Measurements from ENCODE around the gene HEBP1.

DNA sequence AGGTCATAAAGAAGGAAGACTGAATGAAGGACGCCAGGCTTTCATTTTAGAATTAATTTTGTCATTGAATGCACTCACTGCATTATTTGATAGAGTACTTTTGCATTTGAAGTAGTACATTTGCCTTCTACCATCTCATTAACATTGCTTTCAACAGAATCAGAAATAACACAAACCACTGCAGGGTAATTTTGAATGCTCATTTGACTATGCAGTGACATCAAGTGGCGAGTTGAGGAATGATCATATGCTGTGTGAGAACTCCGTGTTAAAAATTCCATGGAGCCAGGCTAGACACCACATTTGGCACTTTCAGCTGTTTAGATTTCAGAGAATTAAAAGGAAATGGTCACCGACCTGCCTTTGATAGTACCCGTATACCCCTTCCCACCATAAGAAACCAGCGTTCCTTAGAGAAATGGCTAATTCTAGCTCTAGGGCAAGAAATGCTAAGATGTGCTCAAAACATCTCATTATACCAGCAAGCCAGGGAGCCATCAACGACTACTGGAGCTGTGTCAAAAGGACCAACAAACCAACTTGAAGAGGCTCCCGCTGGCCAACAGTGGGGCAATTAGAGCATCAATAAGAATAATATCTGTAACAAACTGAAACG is 16.5 kb downstream of the HEBP1 start:
- TF ChIP-seq POLR2A (IDR thresholded peaks at IDR 0.05; ENCODE audit: low read depth) (no peak), EP300 (IDR thresholded peaks at IDR 0.05) (no peak)
- TF ChIP-seq, protein P1, sequence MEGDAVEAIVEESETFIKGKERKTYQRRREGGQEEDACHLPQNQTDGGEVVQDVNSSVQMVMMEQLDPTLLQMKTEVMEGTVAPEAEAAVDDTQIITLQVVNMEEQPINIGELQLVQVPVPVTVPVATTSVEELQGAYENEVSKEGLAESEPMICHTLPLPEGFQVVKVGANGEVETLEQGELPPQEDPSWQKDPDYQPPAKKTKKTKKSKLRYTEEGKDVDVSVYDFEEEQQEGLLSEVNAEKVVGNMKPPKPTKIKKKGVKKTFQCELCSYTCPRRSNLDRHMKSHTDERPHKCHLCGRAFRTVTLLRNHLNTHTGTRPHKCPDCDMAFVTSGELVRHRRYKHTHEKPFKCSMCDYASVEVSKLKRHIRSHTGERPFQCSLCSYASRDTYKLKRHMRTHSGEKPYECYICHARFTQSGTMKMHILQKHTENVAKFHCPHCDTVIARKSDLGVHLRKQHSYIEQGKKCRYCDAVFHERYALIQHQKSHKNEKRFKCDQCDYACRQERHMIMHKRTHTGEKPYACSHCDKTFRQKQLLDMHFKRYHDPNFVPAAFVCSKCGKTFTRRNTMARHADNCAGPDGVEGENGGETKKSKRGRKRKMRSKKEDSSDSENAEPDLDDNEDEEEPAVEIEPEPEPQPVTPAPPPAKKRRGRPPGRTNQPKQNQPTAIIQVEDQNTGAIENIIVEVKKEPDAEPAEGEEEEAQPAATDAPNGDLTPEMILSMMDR (IDR thresholded peaks at IDR 0.05), result peak; percentile 52 to 67 (median 52)

Measured in esophagus muscularis mucosa (tissue), 4 donors.